Stomach smooth muscle (tissue), 2 donors: Measurements from ENCODE around the gene SMPD1.

Experiments
- H3K27ac ChIP-seq: one replicate; pipeline ENCODE4 v1.7.0; 2013; ENCODE audit warnings: mild to moderate bottlenecking, low read length, inconsistent platforms
- H3K27me3 ChIP-seq, 2 donors: one replicate each; pipeline ENCODE4 v1.7.0; 2013; ENCODE audit warnings: low read length in 2 of 2; ENCODE audit not compliant: insufficient read depth in 2 of 2, control insufficient read depth in 1 of 2
- H3K36me3 ChIP-seq, 2 donors: one replicate each; pipeline ENCODE4 v1.7.0; 2013; ENCODE audit warnings: low read length in 2 of 2; ENCODE audit not compliant: control insufficient read depth in 2 of 2, insufficient read depth in 2 of 2
- H3K4me1 ChIP-seq: one replicate; pipeline ENCODE4 v1.7.0; 2013; ENCODE audit warnings: low read length; ENCODE audit not compliant: control insufficient read depth, insufficient read depth
- H3K4me3 ChIP-seq, 2 donors: one replicate each; pipeline ENCODE4 v1.7.0; 2013; ENCODE audit warnings: low read length in 2 of 2
- H3K9ac ChIP-seq, 2 donors: one replicate each; pipeline ENCODE4 v1.7.0; 2013; ENCODE audit warnings: low read length in 2 of 2, mild to moderate bottlenecking in 1 of 2
- H3K9me3 ChIP-seq, 2 donors: one replicate each; pipeline ENCODE4 v1.7.0; 2013; ENCODE audit warnings: low read length in 2 of 2; ENCODE audit not compliant: control insufficient read depth in 2 of 2
- donor health status: healthy.
- donor health status: Pancreatic carcinoma.

The SMPD1 gene

GRCh38 chr11:6402561-6402981, 12.3 kb downstream of the SMPD1 start:
- no peaks in the 10 kb centered on the region for H3K27me3 ChIP-seq
- no peaks in the 10 kb centered on the region for H3K9me3 ChIP-seq
- no peak overlapping the region for H3K4me3 ChIP-seq
- H3K36me3 ChIP-seq: peaks cover 24 to 35% of the 10 kb centered on the region in 2 donors
- no peak overlapping the region for H3K27ac ChIP-seq
- H3K9ac ChIP-seq: no peak overlapping the region
- peaks cover 7% of the 10 kb centered on the region for H3K4me1 ChIP-seq

GRCh38 chr11:6403539-6403938, 13.3 kb downstream of the SMPD1 start:
- Histone ChIP-seq H3K27me3 (no peaks in the 10 kb centered on the region), H3K9ac (no peak overlapping the region), H3K27ac (no peak overlapping the region), H3K36me3 (peaks cover 23 to 29% of the 10 kb centered on the region in 2 donors), H3K9me3 (no peaks in the 10 kb centered on the region), H3K4me1 (peaks cover 7% of the 10 kb centered on the region), H3K4me3 (no peak overlapping the region)

- Histone ChIP-seq H3K27me3 (no peaks in the 10 kb centered on the region), H3K4me3 (no peak overlapping the region), H3K27ac (no peak overlapping the region), H3K4me1 (peaks cover 7% of the 10 kb centered on the region), H3K9ac (no peak overlapping the region), H3K9me3 (no peaks in the 10 kb centered on the region), H3K36me3 (peaks cover 23 to 34% of the 10 kb centered on the region in 2 donors)
These were observed 14.2 kb downstream of the SMPD1 start for GRCh38 chr11:6404342-6405051.

GRCh38 chr11:6405052-6405667, 14.9 kb downstream of the SMPD1 start:
- peaks cover 7% of the 10 kb centered on the region for H3K4me1 ChIP-seq
- no peaks in the 10 kb centered on the region for H3K27me3 ChIP-seq
- H3K36me3 ChIP-seq: peaks cover 25 to 34% of the 10 kb centered on the region in 2 donors
- H3K27ac ChIP-seq: no peak overlapping the region
- H3K9me3 ChIP-seq: no peaks in the 10 kb centered on the region
- no peak overlapping the region for H3K9ac ChIP-seq
- H3K4me3 ChIP-seq: no peak overlapping the region

- Histone ChIP-seq H3K4me3 (no peak overlapping the region), H3K9me3 (no peaks in the 10 kb centered on the region), H3K4me1 (peaks cover 7% of the 10 kb centered on the region), H3K27ac (no peak overlapping the region), H3K9ac (no peak overlapping the region), H3K36me3 (peaks cover 23 to 33% of the 10 kb centered on the region in 2 donors), H3K27me3 (no peaks in the 10 kb centered on the region)
These were observed 15.6 kb downstream of the SMPD1 start for GRCh38 chr11:6405846-6406245.

- H3K27ac ChIP-seq: no peak overlapping the region
- no peaks in the 10 kb centered on the region for H3K9me3 ChIP-seq
- H3K36me3 ChIP-seq: peaks cover 17 to 28% of the 10 kb centered on the region in 2 donors
- H3K4me1 ChIP-seq: peaks cover 7% of the 10 kb centered on the region
- no peaks in the 10 kb centered on the region for H3K27me3 ChIP-seq
- no peak overlapping the region for H3K9ac ChIP-seq
- no peak overlapping the region for H3K4me3 ChIP-seq
These were observed 16.1 kb downstream of the SMPD1 start for GRCh38 chr11:6406370-6406769.

GRCh38 chr11:6410695-6411430, 20.6 kb downstream of the SMPD1 start:
- Histone ChIP-seq H3K27ac (no peak overlapping the region), H3K9ac (no peak overlapping the region), H3K27me3 (no peaks in the 10 kb centered on the region), H3K4me1 (peaks cover 6% of the 10 kb centered on the region), H3K9me3 (no peaks in the 10 kb centered on the region), H3K36me3 (peaks cover 7 to 10% of the 10 kb centered on the region in 2 donors), H3K4me3 (no peak overlapping the region)

GRCh38 chr11:6411594-6412031, 21.3 kb downstream of the SMPD1 start:
- H3K4me1 ChIP-seq: peaks cover 6% of the 10 kb centered on the region
- no peak overlapping the region for H3K9ac ChIP-seq
- H3K36me3 ChIP-seq: peaks cover 7 to 10% of the 10 kb centered on the region in 2 donors
- H3K9me3 ChIP-seq: no peaks in the 10 kb centered on the region
- H3K4me3 ChIP-seq: no peak overlapping the region
- no peaks in the 10 kb centered on the region for H3K27me3 ChIP-seq
- H3K27ac ChIP-seq: no peak overlapping the region

- no peaks in the 10 kb centered on the region for H3K27me3 ChIP-seq
- H3K9me3 ChIP-seq: no peaks in the 10 kb centered on the region
- no peak overlapping the region for H3K27ac ChIP-seq
- peaks cover 9% of the 10 kb centered on the region for H3K4me1 ChIP-seq
- H3K4me3 ChIP-seq: no peak overlapping the region
- peaks cover 7 to 10% of the 10 kb centered on the region in 2 donors for H3K36me3 ChIP-seq
- peak overlapping the region in 1 of 2 donors; percentile 42 for H3K9ac ChIP-seq
These were observed 23.5 kb downstream of the SMPD1 start for GRCh38 chr11:6413791-6414201.

- Histone ChIP-seq H3K9me3 (no peaks in the 10 kb centered on the region), H3K4me1 (peaks cover 15% of the 10 kb centered on the region), H3K36me3 (peaks cover 3% of the 10 kb centered on the region in 2 donors), H3K9ac (no peak overlapping the region), H3K4me3 (no peak overlapping the region), H3K27ac (peak overlapping the region; percentile 11), H3K27me3 (no peaks in the 10 kb centered on the region)
These were observed 24.6 kb downstream of the SMPD1 start for GRCh38 chr11:6414874-6415328.
